Liver (tissue), 9 donors: ENCODE measurements around the gene SFTA2. TPM values are rescaled to one million over a fixed set of nuclear protein-coding genes. Genes with fewer than 3 reads are reported as not detected.

Experiments used
- DNase-seq: peaks from one replicate; pipeline ENCODE4 v3.0.0-alpha.2; 2017; ENCODE audit warnings: low spot score
- H3K27ac ChIP-seq, 2 donors: one replicate each; pipeline ENCODE4 v1.7.0; 2013; ENCODE audit warnings: inconsistent platforms in 2 of 2, low read length in 2 of 2, control low read depth in 1 of 2, low read depth in 1 of 2, mild to moderate bottlenecking in 1 of 2
- H3K27me3 ChIP-seq, 4 donors: one replicate each; pipeline versions ENCODE4 v1.6.1 to v1.7.0; 2013; ENCODE audit warnings: low read length in 3 of 4, inconsistent platforms in 1 of 4, mild to moderate bottlenecking in 1 of 4, moderate library complexity in 1 of 4; ENCODE audit not compliant: control insufficient read depth in 4 of 4, insufficient read depth in 4 of 4
- H3K36me3 ChIP-seq, 4 donors: one replicate each; pipeline versions ENCODE4 v1.6.1 to v1.7.0; 2013; ENCODE audit warnings: low read length in 3 of 4, mild to moderate bottlenecking in 3 of 4, low read depth in 1 of 4, moderate library complexity in 1 of 4; ENCODE audit not compliant: control insufficient read depth in 4 of 4, insufficient read depth in 3 of 4
- H3K4me1 ChIP-seq, 4 donors: one replicate each; pipeline versions ENCODE4 v1.6.1 to v1.7.0; 2013; ENCODE audit warnings: low read length in 3 of 4, mild to moderate bottlenecking in 3 of 4, moderate library complexity in 1 of 4; ENCODE audit not compliant: control insufficient read depth in 4 of 4, insufficient read depth in 4 of 4
- H3K4me3 ChIP-seq, 3 donors: one replicate each; pipeline versions ENCODE4 v1.6.1 to v1.7.0; 2013; ENCODE audit warnings: low read length in 3 of 3, control low read depth in 1 of 3, low read depth in 1 of 3, mild to moderate bottlenecking in 1 of 3
- H3K9ac ChIP-seq, 2 donors: one replicate each; pipeline ENCODE4 v1.7.0; 2013; ENCODE audit warnings: low read length in 2 of 2, mild to moderate bottlenecking in 2 of 2, moderate library complexity in 2 of 2, control low read depth in 1 of 2, low read depth in 1 of 2
- H3K9me3 ChIP-seq, 4 donors: one replicate each; pipeline versions ENCODE4 v1.6.1 to v1.7.0; 2013; ENCODE audit warnings: low read length in 3 of 4; ENCODE audit not compliant: control insufficient read depth in 4 of 4
- ATF3 ChIP-seq: IDR thresholded peaks from 2 replicates; pipeline ENCODE4 v1.6.1; 2016; ENCODE audit warnings: antibody characterized with exemption
- EGR1 ChIP-seq, 2 donors: IDR thresholded peaks; 2 replicates each; pipeline ENCODE4 v1.6.1; 2016 to 2018; ENCODE audit warnings: antibody characterized with exemption in 2 of 2, low read depth in 2 of 2
- FOXA1 ChIP-seq: IDR thresholded peaks from 2 replicates; pipeline ENCODE4 v1.6.1; 2016; ENCODE audit warnings: antibody characterized with exemption
- FOXA2 ChIP-seq: IDR thresholded peaks from 2 replicates; pipeline ENCODE4 v1.6.1; 2016; ENCODE audit warnings: antibody characterized with exemption
- GABPA ChIP-seq, 2 donors: IDR thresholded peaks in 1 of 2; conservative IDR thresholded peaks in 1 of 2; 2 replicates each; pipeline ENCODE4 v1.6.1; 2016; ENCODE audit warnings: antibody characterized with exemption in 2 of 2, mild to moderate bottlenecking in 1 of 2, moderate library complexity in 1 of 2
- HNF4A ChIP-seq, 2 donors: conservative IDR thresholded peaks; 2 replicates each; pipeline ENCODE4 v1.6.1; 2016; ENCODE audit warnings: antibody characterized with exemption in 2 of 2, mild to moderate bottlenecking in 2 of 2
- HNF4G ChIP-seq: IDR thresholded peaks from 2 replicates; pipeline ENCODE4 v1.6.1; 2016; ENCODE audit warnings: antibody characterized with exemption
- JUND ChIP-seq, 2 donors: IDR thresholded peaks; 2 replicates each; pipeline ENCODE4 v1.6.1; 2016; ENCODE audit warnings: antibody characterized with exemption in 2 of 2
- NR2F2 ChIP-seq: IDR thresholded peaks from 2 replicates; pipeline ENCODE4 v1.6.1; 2016; ENCODE audit warnings: antibody characterized with exemption
- RAD21 ChIP-seq, 2 donors: IDR thresholded peaks; 2 replicates each; pipeline ENCODE4 v1.6.1; 2016; ENCODE audit warnings: antibody characterized with exemption in 2 of 2, mild to moderate bottlenecking in 2 of 2
- REST ChIP-seq: IDR thresholded peaks from 2 replicates; pipeline ENCODE4 v1.6.1; 2016; ENCODE audit warnings: antibody characterized with exemption, mild to moderate bottlenecking
- RXRA ChIP-seq, 2 donors: IDR thresholded peaks; 2 replicates each; pipeline ENCODE4 v1.6.1; 2017 to 2018; ENCODE audit warnings: antibody characterized with exemption in 2 of 2, mild to moderate bottlenecking in 1 of 2
- SP1 ChIP-seq: IDR thresholded peaks from 2 replicates; pipeline ENCODE4 v1.6.1; 2018; ENCODE audit warnings: antibody characterized with exemption, mild to moderate bottlenecking
- TAF1 ChIP-seq: conservative IDR thresholded peaks from 2 replicates; pipeline ENCODE4 v1.6.1; 2016; ENCODE audit warnings: antibody characterized with exemption, mild to moderate bottlenecking
- YY1 ChIP-seq: IDR thresholded peaks from 2 replicates; pipeline ENCODE4 v1.6.1; 2016; ENCODE audit warnings: antibody characterized with exemption, mild to moderate bottlenecking
- WGBS: extraction: QIAGEN DNeasy Blood & Tissue Kit; methylation state at CpG from one replicate; pipeline ENCODE4 v1.1.7; 2013; 5-methylcytosine and 5-hydroxymethylcytosine counted together
- polyA plus RNA-seq, 2 donors: library from polyadenylated mRNA; stranded (reverse) in 1 of 2; unstranded in 1 of 2; fragments of 200-250 nt in 1 of 2; fragments of >200 nt in 1 of 2; fragmentation: Nextera tagmentation in 1 of 2; extraction: Ambion mirVana in 1 of 2; gene quantifications; one replicate each; pipeline versions ENCODE4 v1.2.1 to v1.2.3, GENCODE V29; 2013 to 2015
- total RNA-seq, 2 donors: library from RNA; depleted of rRNA; stranded (reverse); fragments of >200 nt; gene quantifications; one replicate each; pipeline ENCODE4 v1.2.3, GENCODE V29; 2014
- TF ChIP-seq, protein P1 (sequence below): IDR thresholded peaks from 2 replicates; pipeline ENCODE4 v1.6.1; 2016; ENCODE audit warnings: antibody characterized with exemption
- TF ChIP-seq, protein P2 (sequence below): IDR thresholded peaks from 2 replicates; pipeline ENCODE4 v1.6.1; 2016; ENCODE audit warnings: antibody characterized with exemption
- TF ChIP-seq, protein P3 (sequence below): fragments of 150-350 bp; IDR thresholded peaks from 2 replicates; pipeline ENCODE4 v1.5.1; 2017; ENCODE audit warnings: improper control_type of control experiment, low read depth, low read length; ENCODE audit not compliant: missing input control
- donor health status: healthy.
- donor health status: healthy.
- donor health status: healthy.
- donor health status: healthy.
- donor health status: healthy.

SFTA2 gene
- total and polyA plus RNA-seq, 4 donors = 0.60 TPM; not detected in 3

GRCh38 chr6:30979690-30980089 lies 47.7 kb upstream of the SFTA2 start:
- no peak for DNase-seq
- Histone ChIP-seq H3K4me1 (peaks cover 0 to 8% (median 0%) of the 10 kb centered on the region in 4 donors), H3K36me3 (no peaks in the 10 kb centered on the region), H3K27ac (no peak overlapping the region), H3K9me3 (no peaks in the 10 kb centered on the region), H3K4me3 (no peak overlapping the region), H3K27me3 (no peaks in the 10 kb centered on the region), H3K9ac (no peak overlapping the region)
- 72% methylated on average over 4 of the region's 4 CpGs for WGBS
- no peak for TF ChIP-seq HNF4G
- no peak for TF ChIP-seq REST
- no peak for TF ChIP-seq YY1
- TF ChIP-seq HNF4A (conservative IDR thresholded peaks at IDR 0.05) = no peak
- TF ChIP-seq TAF1 = no peak
- TF ChIP-seq SP1 = no peak
- TF ChIP-seq, protein P1, sequence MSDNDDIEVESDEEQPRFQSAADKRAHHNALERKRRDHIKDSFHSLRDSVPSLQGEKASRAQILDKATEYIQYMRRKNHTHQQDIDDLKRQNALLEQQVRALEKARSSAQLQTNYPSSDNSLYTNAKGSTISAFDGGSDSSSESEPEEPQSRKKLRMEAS = no peak
- TF ChIP-seq, protein P2, sequence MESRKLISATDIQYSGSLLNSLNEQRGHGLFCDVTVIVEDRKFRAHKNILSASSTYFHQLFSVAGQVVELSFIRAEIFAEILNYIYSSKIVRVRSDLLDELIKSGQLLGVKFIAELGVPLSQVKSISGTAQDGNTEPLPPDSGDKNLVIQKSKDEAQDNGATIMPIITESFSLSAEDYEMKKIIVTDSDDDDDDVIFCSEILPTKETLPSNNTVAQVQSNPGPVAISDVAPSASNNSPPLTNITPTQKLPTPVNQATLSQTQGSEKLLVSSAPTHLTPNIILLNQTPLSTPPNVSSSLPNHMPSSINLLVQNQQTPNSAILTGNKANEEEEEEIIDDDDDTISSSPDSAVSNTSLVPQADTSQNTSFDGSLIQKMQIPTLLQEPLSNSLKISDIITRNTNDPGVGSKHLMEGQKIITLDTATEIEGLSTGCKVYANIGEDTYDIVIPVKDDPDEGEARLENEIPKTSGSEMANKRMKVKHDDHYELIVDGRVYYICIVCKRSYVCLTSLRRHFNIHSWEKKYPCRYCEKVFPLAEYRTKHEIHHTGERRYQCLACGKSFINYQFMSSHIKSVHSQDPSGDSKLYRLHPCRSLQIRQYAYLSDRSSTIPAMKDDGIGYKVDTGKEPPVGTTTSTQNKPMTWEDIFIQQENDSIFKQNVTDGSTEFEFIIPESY = no peak
- TF ChIP-seq, protein P3, sequence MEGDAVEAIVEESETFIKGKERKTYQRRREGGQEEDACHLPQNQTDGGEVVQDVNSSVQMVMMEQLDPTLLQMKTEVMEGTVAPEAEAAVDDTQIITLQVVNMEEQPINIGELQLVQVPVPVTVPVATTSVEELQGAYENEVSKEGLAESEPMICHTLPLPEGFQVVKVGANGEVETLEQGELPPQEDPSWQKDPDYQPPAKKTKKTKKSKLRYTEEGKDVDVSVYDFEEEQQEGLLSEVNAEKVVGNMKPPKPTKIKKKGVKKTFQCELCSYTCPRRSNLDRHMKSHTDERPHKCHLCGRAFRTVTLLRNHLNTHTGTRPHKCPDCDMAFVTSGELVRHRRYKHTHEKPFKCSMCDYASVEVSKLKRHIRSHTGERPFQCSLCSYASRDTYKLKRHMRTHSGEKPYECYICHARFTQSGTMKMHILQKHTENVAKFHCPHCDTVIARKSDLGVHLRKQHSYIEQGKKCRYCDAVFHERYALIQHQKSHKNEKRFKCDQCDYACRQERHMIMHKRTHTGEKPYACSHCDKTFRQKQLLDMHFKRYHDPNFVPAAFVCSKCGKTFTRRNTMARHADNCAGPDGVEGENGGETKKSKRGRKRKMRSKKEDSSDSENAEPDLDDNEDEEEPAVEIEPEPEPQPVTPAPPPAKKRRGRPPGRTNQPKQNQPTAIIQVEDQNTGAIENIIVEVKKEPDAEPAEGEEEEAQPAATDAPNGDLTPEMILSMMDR = no peak
- no peak for TF ChIP-seq NR2F2
- no peak for TF ChIP-seq RXRA (IDR thresholded peaks at IDR 0.05)
- TF ChIP-seq ATF3 = no peak
- TF ChIP-seq RAD21 (IDR thresholded peaks at IDR 0.05) = no peak
- TF ChIP-seq JUND (IDR thresholded peaks at IDR 0.05) = no peak
- no peak for TF ChIP-seq GABPA (IDR thresholded peaks at IDR 0.05 in 1 of 2, conservative IDR thresholded peaks at IDR 0.05 in 1 of 2)
- TF ChIP-seq FOXA2 = no peak
- no peak for TF ChIP-seq EGR1 (IDR thresholded peaks at IDR 0.05; ENCODE audit: low read depth in 2 of 2)
- TF ChIP-seq FOXA1 = no peak
